Liver (tissue), 9 donors: Measurements from ENCODE around the gene ITGA2. TPM values are rescaled to one million over a fixed set of nuclear protein-coding genes. Genes with fewer than 3 reads are reported as not detected.

ENCODE experiments used
- DNase-seq: peaks from one replicate; pipeline ENCODE4 v3.0.0-alpha.2; 2017; ENCODE audit warnings: low spot score
- H3K27ac ChIP-seq, 2 donors: one replicate each; pipeline ENCODE4 v1.7.0; 2013; ENCODE audit warnings: inconsistent platforms in 2 of 2, low read length in 2 of 2, control low read depth in 1 of 2, low read depth in 1 of 2, mild to moderate bottlenecking in 1 of 2
- H3K27me3 ChIP-seq, 4 donors: one replicate each; pipeline versions ENCODE4 v1.6.1 to v1.7.0; 2013; ENCODE audit warnings: low read length in 3 of 4, inconsistent platforms in 1 of 4, mild to moderate bottlenecking in 1 of 4, moderate library complexity in 1 of 4; ENCODE audit not compliant: control insufficient read depth in 4 of 4, insufficient read depth in 4 of 4
- H3K36me3 ChIP-seq, 4 donors: one replicate each; pipeline versions ENCODE4 v1.6.1 to v1.7.0; 2013; ENCODE audit warnings: low read length in 3 of 4, mild to moderate bottlenecking in 3 of 4, low read depth in 1 of 4, moderate library complexity in 1 of 4; ENCODE audit not compliant: control insufficient read depth in 4 of 4, insufficient read depth in 3 of 4
- H3K4me1 ChIP-seq, 4 donors: one replicate each; pipeline versions ENCODE4 v1.6.1 to v1.7.0; 2013; ENCODE audit warnings: low read length in 3 of 4, mild to moderate bottlenecking in 3 of 4, moderate library complexity in 1 of 4; ENCODE audit not compliant: control insufficient read depth in 4 of 4, insufficient read depth in 4 of 4
- H3K4me3 ChIP-seq, 3 donors: one replicate each; pipeline versions ENCODE4 v1.6.1 to v1.7.0; 2013; ENCODE audit warnings: low read length in 3 of 3, control low read depth in 1 of 3, low read depth in 1 of 3, mild to moderate bottlenecking in 1 of 3
- H3K9ac ChIP-seq, 2 donors: one replicate each; pipeline ENCODE4 v1.7.0; 2013; ENCODE audit warnings: low read length in 2 of 2, mild to moderate bottlenecking in 2 of 2, moderate library complexity in 2 of 2, control low read depth in 1 of 2, low read depth in 1 of 2
- H3K9me3 ChIP-seq, 4 donors: one replicate each; pipeline versions ENCODE4 v1.6.1 to v1.7.0; 2013; ENCODE audit warnings: low read length in 3 of 4; ENCODE audit not compliant: control insufficient read depth in 4 of 4
- EGR1 ChIP-seq, 2 donors: IDR thresholded peaks; 2 replicates each; pipeline ENCODE4 v1.6.1; 2016 to 2018; ENCODE audit warnings: antibody characterized with exemption in 2 of 2, low read depth in 2 of 2
- FOXA1 ChIP-seq: IDR thresholded peaks from 2 replicates; pipeline ENCODE4 v1.6.1; 2016; ENCODE audit warnings: antibody characterized with exemption
- FOXA2 ChIP-seq: IDR thresholded peaks from 2 replicates; pipeline ENCODE4 v1.6.1; 2016; ENCODE audit warnings: antibody characterized with exemption
- GABPA ChIP-seq, 2 donors: IDR thresholded peaks in 1 of 2; conservative IDR thresholded peaks in 1 of 2; 2 replicates each; pipeline ENCODE4 v1.6.1; 2016; ENCODE audit warnings: antibody characterized with exemption in 2 of 2, mild to moderate bottlenecking in 1 of 2, moderate library complexity in 1 of 2
- HNF4A ChIP-seq, 2 donors: conservative IDR thresholded peaks; 2 replicates each; pipeline ENCODE4 v1.6.1; 2016; ENCODE audit warnings: antibody characterized with exemption in 2 of 2, mild to moderate bottlenecking in 2 of 2
- JUND ChIP-seq, 2 donors: IDR thresholded peaks; 2 replicates each; pipeline ENCODE4 v1.6.1; 2016; ENCODE audit warnings: antibody characterized with exemption in 2 of 2
- MAX ChIP-seq: IDR thresholded peaks from 2 replicates; pipeline ENCODE4 v1.6.1; 2016; ENCODE audit warnings: antibody characterized with exemption
- NR2F2 ChIP-seq: IDR thresholded peaks from 2 replicates; pipeline ENCODE4 v1.6.1; 2016; ENCODE audit warnings: antibody characterized with exemption
- RAD21 ChIP-seq, 2 donors: IDR thresholded peaks; 2 replicates each; pipeline ENCODE4 v1.6.1; 2016; ENCODE audit warnings: antibody characterized with exemption in 2 of 2, mild to moderate bottlenecking in 2 of 2
- REST ChIP-seq: IDR thresholded peaks from 2 replicates; pipeline ENCODE4 v1.6.1; 2016; ENCODE audit warnings: antibody characterized with exemption, mild to moderate bottlenecking
- RXRA ChIP-seq, 2 donors: IDR thresholded peaks; 2 replicates each; pipeline ENCODE4 v1.6.1; 2017 to 2018; ENCODE audit warnings: antibody characterized with exemption in 2 of 2, mild to moderate bottlenecking in 1 of 2
- SP1 ChIP-seq: IDR thresholded peaks from 2 replicates; pipeline ENCODE4 v1.6.1; 2018; ENCODE audit warnings: antibody characterized with exemption, mild to moderate bottlenecking
- YY1 ChIP-seq: IDR thresholded peaks from 2 replicates; pipeline ENCODE4 v1.6.1; 2016; ENCODE audit warnings: antibody characterized with exemption, mild to moderate bottlenecking
- ZBTB33 ChIP-seq: IDR thresholded peaks from 2 replicates; pipeline ENCODE4 v1.6.1; 2016; ENCODE audit warnings: antibody characterized with exemption
- WGBS: extraction: QIAGEN DNeasy Blood & Tissue Kit; methylation state at CpG from one replicate; pipeline ENCODE4 v1.1.7; 2013; 5-methylcytosine and 5-hydroxymethylcytosine counted together
- polyA plus RNA-seq, 2 donors: library from polyadenylated mRNA; stranded (reverse) in 1 of 2; unstranded in 1 of 2; fragments of 200-250 nt in 1 of 2; fragments of >200 nt in 1 of 2; fragmentation: Nextera tagmentation in 1 of 2; extraction: Ambion mirVana in 1 of 2; gene quantifications; one replicate each; pipeline versions ENCODE4 v1.2.1 to v1.2.3, GENCODE V29; 2013 to 2015
- total RNA-seq, 2 donors: library from RNA; depleted of rRNA; stranded (reverse); fragments of >200 nt; gene quantifications; one replicate each; pipeline ENCODE4 v1.2.3, GENCODE V29; 2014
- TF ChIP-seq, protein P1 (sequence below): IDR thresholded peaks from 2 replicates; pipeline ENCODE4 v1.6.1; 2016; ENCODE audit warnings: antibody characterized with exemption
- donor health status: healthy.
- donor health status: healthy.
- donor health status: healthy.
- donor health status: healthy.
- donor health status: healthy.

Gene ITGA2
- total and polyA plus RNA-seq, 4 donors, result 0.12 to 0.61 (median 0.33) TPM

DNA sequence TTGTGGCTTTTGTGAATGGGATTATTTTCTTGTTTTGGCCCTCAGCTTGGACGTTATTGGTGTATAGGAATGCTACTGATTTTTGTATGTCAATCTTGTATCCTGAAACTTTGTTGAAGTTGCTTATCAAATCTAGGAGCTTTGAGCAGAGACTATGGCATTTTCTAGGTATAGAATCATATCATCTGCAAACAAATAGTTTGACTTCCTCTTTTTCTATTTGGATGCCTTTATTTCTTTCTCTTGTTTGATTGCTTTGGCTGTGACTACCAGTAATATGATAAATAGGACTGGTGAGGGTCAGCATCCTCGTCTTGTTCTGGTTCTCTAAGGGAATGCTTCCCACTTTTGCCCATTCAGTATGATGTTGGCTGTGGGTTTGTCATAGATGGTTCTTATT is 24.7 kb downstream of the ITGA2 start:
- no peak for DNase-seq
- Histone ChIP-seq H3K36me3 (no peaks in the 10 kb centered on the region), H3K9ac (no peak overlapping the region), H3K27me3 (peaks cover 0 to 3% (median 0%) of the 10 kb centered on the region in 4 donors), H3K9me3 (peaks cover 0 to 8% (median 0%) of the 10 kb centered on the region in 4 donors), H3K4me1 (no peaks in the 10 kb centered on the region), H3K4me3 (no peak overlapping the region), H3K27ac (no peak overlapping the region)
- WGBS, result 83% methylated on average over 2 of the region's 2 CpGs
- TF ChIP-seq FOXA1 (no peak), JUND (IDR thresholded peaks at IDR 0.05) (no peak), YY1 (no peak), NR2F2 (no peak), RAD21 (IDR thresholded peaks at IDR 0.05) (no peak), GABPA (IDR thresholded peaks at IDR 0.05 in 1 of 2, conservative IDR thresholded peaks at IDR 0.05 in 1 of 2) (no peak), MAX (no peak), ZBTB33 (no peak), REST (no peak), HNF4A (conservative IDR thresholded peaks at IDR 0.05) (no peak), SP1 (no peak), RXRA (IDR thresholded peaks at IDR 0.05) (no peak), EGR1 (IDR thresholded peaks at IDR 0.05; ENCODE audit: low read depth in 2 of 2) (no peak)
- TF ChIP-seq, protein P1, sequence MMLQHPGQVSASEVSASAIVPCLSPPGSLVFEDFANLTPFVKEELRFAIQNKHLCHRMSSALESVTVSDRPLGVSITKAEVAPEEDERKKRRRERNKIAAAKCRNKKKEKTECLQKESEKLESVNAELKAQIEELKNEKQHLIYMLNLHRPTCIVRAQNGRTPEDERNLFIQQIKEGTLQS, result no peak

DNA sequence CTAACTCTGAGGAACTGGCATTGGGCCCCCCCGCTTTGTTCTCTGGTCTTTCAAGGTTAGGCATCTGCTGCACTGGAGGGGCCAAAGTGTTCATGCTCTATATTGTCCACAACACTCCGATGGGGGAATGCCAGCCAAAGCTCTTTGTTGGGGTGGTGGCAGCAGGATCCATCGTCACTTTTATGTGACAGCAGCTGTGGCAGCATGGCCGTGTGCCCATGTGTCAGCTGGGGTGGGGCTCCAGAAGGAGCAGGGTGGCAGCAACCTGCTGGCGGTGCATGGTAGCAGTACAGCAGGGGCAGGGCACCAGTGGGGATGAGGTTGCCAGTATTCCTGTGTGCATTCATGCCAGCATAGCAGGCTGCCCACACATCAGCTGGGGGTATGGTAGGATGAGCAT is 28.2 kb downstream of the ITGA2 start:
- no peak for DNase-seq
- Histone ChIP-seq H3K9me3 (peaks cover 0 to 8% (median 0%) of the 10 kb centered on the region in 4 donors), H3K27ac (no peak overlapping the region), H3K4me1 (no peaks in the 10 kb centered on the region), H3K36me3 (no peaks in the 10 kb centered on the region), H3K4me3 (no peak overlapping the region), H3K9ac (no peak overlapping the region), H3K27me3 (peaks cover 0 to 2% (median 0%) of the 10 kb centered on the region in 4 donors)
- WGBS, result 91% methylated on average over 5 of the region's 5 CpGs
- no peak for TF ChIP-seq RAD21 (IDR thresholded peaks at IDR 0.05)
- no peak for TF ChIP-seq NR2F2
- TF ChIP-seq, protein P1, result no peak
- TF ChIP-seq GABPA (IDR thresholded peaks at IDR 0.05 in 1 of 2, conservative IDR thresholded peaks at IDR 0.05 in 1 of 2), result no peak
- TF ChIP-seq EGR1 (IDR thresholded peaks at IDR 0.05; ENCODE audit: low read depth in 2 of 2), result no peak
- no peak for TF ChIP-seq RXRA (IDR thresholded peaks at IDR 0.05)
- TF ChIP-seq FOXA2, result no peak
